Testis (tissue), 2 donors: ENCODE measurements around the gene AAR2.

ENCODE experiments used
- POLR2A ChIP-seq: fragments of 450-650 bp; IDR thresholded peaks from one replicate; pipeline ENCODE4 v1.6.1; 2017; ENCODE audit warnings: antibody characterized with exemption, mild to moderate bottlenecking, moderate library complexity
- TF ChIP-seq, protein P1 (sequence below), 3 experiments: fragments of 450-650 bp in 2 of 3; fragments of 200-600 bp in 1 of 3; sonication (generic) in 1 of 3; IDR thresholded peaks; one replicate each; pipeline ENCODE4 v1.5.1; 2016 to 2019; ENCODE audit warnings: antibody characterized with exemption in 3 of 3, mild to moderate bottlenecking in 2 of 3, moderate library complexity in 1 of 3

GRCh38 chr20:36230019-36230418 is 6.3 kb upstream of the AAR2 start:
- TF ChIP-seq, protein P1, sequence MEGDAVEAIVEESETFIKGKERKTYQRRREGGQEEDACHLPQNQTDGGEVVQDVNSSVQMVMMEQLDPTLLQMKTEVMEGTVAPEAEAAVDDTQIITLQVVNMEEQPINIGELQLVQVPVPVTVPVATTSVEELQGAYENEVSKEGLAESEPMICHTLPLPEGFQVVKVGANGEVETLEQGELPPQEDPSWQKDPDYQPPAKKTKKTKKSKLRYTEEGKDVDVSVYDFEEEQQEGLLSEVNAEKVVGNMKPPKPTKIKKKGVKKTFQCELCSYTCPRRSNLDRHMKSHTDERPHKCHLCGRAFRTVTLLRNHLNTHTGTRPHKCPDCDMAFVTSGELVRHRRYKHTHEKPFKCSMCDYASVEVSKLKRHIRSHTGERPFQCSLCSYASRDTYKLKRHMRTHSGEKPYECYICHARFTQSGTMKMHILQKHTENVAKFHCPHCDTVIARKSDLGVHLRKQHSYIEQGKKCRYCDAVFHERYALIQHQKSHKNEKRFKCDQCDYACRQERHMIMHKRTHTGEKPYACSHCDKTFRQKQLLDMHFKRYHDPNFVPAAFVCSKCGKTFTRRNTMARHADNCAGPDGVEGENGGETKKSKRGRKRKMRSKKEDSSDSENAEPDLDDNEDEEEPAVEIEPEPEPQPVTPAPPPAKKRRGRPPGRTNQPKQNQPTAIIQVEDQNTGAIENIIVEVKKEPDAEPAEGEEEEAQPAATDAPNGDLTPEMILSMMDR (IDR thresholded peaks at IDR 0.05): no peak
- TF ChIP-seq POLR2A: no peak
